ENCODE measurements around the gene C21orf91.

Gene C21orf91

DNA sequence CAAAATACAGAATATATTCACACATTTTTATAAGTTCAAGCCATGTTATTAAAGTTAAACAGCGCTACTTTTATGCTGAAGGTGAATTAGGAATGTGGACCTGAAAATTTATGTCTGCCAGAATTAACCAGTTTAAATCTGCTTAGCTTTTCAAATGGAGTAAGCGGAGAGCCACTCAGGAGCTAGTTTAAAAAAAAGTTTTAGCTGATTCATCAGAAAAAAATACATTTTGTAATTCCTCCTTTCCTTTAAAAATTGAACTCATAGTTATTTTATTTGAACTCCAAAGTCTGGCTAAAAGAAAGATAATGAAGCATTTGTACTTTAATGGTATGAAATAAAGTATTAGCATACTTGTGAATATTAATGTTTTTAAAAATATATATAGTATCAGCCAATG, 21.2 kb downstream of the C21orf91 start:
- DNase-seq (ENCODE audit: low read depth in 2 of 2): no peak

DNA sequence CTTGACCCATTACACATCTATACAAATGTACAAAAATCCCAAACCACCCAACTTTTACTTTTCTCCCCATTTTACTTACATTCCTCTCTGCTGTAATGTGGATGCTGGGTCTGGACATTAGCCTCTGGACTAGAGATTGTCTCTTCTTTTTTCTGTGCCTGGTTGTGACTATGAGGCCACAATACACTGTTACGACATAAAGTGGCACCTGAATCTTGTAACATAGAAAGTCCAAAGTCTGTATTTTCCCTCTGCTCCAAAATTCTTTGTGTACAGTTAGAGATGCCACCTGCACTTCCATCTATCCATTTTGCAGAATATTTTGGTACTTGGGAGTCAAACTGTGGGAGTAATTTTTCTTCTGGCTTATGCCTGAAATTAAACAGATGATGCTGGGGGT, 22.7 kb downstream of the C21orf91 start:
- no peak for DNase-seq (ENCODE audit: low read depth in 2 of 2)

DNA sequence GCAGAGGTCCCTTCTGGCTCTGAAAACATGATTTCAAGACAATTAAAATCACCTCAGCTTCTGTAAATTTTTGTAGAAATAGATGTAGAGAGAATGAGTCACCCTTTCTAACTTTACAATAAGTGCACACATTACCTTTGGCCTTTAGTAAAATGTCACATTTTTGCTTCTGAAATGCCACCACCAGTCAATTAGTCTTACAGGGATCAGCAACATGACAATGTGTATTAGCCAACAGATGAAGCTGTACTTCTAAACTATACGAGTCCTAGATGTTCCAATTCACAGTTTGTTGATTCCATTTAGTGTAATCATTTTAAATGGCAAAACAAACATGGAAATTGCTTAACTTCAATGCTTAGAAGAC, 23.1 kb downstream of the C21orf91 start:
- no peak for DNase-seq (ENCODE audit: low read depth in 2 of 2)

DNA sequence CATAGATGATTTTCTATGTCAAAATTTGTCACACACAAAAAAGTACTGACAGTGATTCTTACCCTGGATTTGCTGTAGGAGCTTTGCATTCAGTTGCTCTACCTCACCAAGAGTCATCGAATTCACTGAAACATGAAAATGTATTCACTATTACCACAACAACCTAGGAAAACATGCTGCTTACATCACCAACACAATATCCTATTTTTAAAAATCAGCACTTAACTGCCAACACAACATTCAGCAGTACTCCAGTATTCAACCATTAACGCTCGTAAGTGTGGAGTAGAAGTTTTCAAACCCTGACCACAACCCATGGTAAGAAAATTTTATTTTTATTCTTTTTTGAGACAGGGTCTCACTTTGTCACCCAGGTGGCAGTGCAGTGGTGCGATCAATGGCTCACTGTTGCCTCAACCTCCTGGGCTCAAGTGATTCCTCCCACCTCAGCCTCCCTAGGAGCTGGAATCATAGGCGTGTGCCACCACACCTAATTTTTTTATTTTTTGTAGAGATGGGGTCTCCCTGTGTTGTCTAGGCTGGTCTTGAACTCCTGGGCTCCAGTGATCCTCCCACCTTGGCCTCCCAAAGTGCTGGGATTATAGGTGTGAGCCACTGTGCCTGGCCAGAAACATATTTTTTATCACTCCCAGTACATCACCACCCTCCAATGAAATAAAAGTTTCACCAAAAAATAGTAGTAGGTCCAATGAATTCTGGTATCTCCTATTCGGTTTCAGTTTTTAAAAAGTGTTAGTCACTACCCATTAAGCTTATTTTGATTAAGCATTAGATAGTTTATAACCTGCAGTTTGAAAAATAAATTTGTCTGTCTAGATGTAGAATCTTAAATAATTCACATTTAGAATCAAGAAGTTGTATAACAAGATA, 23.8 kb downstream of the C21orf91 start:
- no peak for DNase-seq (ENCODE audit: low read depth in 2 of 2)

DNA sequence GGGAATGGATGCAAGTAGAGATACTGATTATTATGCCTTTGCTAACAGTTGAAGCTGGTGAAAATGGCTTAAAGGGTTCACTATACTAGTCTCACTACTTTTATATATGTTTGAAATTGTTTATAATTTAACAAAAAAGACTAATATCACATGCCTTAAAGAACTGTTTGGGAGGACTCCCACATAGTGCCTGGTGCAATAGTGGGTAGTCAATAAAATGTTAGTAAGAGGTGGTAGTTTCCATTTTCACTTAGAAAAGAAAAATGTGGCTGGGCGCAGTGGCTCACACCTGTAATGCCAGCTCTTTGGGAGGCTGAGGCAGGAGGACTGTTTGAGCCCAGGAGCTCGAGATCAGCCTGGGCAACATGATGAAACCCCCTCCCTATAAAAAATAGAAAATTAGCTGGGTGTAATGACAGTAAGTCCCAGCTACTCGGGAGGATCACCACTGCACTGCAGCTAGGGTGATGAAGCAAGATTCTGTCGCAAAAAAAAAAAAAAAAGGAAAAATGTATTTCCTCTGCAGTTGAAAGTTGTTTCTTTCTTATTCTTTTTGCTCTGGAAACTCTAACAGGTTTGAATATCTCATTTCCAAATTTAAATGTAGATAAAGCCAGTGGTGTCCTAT, 24.5 kb downstream of the C21orf91 start:
- no peak for DNase-seq (ENCODE audit: low read depth in 2 of 2)

DNA sequence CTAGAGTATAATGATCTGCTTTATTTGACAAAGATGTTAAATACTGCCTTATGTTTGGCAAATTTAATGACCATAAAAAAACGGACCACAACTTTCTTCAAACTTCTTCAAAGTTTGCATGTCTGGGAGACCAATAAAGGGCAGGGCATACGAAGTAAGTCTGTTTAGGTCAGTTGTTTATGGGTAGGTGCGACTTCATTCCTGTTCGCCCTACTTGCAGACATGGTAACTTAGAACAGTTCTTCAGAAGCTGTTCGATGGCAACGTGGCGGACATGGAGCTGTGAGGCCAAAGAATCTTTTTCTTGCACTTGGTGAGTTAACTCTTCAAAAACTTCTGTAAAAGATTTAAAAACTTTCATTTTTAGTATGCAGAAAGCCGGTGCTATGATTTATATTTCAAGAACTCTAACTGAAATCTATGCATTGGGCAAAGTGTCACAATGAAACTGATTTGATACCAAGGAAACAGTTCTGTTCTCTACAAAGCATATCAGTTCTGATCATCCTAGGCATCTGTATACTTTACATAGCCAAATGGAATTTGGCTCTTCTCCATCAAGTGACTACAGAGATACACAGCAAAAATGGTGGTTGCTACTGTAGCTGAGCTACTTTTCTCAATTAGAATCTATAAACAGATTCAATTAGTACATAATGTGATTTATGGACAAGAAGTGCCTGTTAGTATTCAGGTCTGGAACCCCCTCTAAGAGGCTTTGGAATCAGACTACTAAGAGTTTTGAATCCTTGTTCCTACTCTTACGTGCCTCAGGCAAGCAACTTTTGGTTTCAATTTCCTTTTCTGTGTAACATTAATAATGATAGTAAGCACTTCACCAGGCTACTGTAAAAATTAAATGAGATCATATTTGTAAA, 25.7 kb downstream of the C21orf91 start:
- DNase-seq (ENCODE audit: low read depth in 2 of 2): no peak

DNA sequence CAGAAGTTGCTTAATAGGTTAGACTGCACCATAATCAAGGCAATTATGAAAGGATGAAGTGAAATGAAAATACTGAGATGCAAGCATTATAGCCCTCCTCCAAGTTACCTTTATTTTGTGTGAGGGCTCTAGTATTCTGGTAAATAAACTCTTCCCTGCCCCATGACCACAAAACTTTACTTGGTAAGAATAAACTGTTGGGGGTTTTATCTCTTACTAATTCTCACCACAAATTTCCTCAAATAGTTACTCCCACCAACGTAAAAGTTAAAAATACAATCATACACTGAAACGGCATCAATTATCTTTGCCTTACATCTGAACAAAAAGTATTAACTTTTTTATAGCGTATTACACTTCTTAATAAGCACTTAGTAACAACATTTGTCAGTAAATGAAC, 29.5 kb downstream of the C21orf91 start:
- no peak for DNase-seq (ENCODE audit: low read depth in 2 of 2)

DNA sequence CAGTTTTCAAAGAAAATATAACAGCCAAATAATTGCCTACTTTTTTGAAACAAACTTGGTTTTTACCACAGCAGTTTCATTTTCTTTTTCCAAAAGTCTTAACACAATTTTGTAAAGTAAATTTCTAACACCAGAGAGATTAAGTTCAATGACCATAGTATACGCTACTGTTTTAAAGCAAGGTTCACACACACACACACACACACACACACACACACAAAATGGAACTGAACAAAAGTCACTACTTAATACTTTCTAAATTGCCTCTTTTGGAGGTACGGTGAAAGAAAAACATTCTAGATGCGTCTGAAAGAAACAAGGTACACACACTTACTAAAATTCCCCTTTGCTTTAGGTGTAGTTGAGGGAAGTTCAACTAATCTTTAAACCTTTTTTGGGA, 30.1 kb downstream of the C21orf91 start:
- no peak for DNase-seq (ENCODE audit: low read depth in 2 of 2)

DNA sequence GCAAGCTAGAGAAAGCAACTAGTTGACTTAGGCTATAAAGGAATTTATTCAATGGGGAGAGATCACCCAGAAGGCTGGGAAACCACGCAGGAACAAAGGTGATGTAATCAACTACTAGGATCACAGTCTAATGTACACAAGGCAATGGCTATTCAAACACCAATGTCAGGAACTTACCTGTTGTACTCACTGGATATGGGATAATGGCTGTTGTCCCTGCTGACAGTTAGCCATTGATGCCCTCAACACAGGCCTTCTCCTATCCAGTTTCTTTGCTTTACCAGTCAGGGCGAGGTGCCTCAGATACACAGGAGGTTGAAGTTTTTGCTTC, 32.3 kb downstream of the C21orf91 start:
- no peak for DNase-seq (ENCODE audit: low read depth in 2 of 2)

DNA sequence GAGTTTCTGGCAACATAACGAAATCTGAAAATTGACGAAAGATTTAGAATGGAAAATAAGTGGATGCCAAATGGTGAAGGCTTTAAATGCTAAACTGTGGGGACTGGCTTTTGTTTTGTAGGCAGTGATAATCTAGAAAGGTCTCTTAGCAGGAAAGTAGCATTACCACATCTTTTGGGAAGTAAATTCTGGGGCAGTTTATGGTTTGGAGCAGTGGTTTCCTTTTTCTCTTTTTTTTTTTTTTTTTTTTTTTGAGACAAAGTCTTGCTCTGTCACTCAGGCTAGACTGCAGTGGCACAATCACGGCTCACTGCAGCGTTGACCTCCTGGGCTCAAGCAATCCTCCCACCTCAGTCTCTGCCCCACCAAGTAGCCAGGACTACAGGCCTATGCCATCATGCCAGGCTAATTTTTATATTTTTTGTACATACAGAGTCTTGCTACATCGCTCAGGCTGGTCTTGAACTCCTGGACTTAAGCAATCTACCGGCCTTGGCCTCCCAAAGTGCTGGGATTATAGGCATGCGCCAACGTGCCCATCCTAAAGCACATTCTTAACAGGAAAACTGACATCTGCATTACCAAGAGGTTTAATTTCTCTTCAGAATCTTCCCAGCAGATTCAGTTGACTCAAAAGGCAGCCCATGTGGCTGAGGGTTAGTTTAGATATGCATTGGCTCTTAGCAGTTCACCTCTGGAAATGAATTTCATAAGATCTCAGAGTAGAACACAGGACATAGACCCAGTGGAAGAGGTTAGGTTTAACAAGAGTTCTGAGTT, 32.9 kb downstream of the C21orf91 start:
- DNase-seq (ENCODE audit: low read depth in 2 of 2): no peak

DNA sequence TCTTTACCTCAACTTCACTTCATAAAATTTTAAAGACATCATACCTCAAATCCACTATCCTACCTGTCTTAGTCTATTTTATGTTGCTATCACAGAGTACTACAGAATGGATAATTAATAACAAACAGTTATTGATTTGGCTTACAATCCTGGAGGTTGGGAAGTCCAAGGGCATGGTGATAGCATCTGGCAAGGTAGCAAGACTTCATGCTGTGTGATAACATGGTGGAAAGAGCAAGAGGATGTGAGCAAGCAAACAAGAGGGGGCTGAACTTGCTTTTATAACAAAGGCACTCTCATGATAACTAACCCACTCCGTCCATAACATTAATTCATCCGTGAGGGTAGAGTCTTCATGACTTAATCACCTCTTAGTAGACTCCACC, 33.8 kb downstream of the C21orf91 start:
- no peak for DNase-seq (ENCODE audit: low read depth in 2 of 2)

DNA sequence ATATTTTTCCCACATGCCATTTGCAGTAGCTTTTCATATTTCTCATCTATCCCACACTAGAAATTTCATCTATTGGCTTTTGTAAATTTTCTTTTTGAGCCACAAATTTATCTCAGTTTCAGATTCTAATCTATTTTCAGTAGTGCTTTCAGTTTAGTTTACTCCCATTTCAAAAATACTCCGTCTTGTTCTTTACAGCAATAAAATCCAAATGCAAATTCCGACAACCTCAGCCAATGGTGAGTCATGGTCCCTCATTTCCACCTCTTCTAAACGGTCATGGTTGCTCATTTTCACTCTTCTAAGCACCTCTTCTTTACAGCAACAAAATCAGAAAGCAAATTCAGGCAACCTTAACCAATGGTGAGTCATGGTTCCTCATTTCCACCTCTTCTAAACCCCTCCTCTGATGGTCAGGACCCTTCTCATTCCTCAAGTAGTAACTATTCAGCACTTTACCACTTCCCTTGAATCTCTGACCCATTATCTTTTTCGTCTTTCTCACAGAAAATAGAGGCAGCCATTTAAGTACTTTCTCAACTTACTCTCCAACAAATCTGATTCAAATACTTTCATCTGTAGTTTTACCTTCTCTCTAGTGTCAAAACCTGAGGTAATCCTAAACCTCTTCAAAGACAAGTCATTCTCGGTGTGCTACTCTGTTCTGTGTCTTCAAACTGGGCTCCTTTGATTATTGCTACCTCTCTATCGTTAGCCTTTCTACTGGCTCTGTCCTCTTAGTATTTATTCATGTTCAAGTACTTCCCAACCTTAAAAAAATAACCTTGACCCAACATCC, 34.4 kb downstream of the C21orf91 start:
- no peak for DNase-seq (ENCODE audit: low read depth in 2 of 2)

DNA sequence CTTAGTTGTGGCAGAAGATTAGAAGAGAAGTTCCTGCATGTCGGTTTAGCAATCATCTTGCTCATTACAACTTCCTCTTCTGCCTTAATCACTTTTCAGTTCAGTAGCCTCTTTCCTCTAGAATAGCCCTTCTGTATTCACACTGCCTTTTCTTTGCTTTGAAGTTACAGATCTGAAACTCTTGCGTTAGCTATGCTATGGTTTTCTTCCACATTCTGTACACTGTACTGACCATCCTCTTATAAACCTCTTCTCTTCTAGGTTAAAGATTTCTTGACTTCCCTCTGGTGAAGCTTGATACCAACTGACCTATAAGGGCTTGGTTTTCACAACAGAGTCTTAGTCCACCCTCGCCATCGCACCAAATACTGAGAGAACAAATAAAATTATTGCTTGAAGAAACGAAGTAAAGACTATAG, 35.0 kb downstream of the C21orf91 start:
- DNase-seq (ENCODE audit: low read depth in 2 of 2): no peak

DNA sequence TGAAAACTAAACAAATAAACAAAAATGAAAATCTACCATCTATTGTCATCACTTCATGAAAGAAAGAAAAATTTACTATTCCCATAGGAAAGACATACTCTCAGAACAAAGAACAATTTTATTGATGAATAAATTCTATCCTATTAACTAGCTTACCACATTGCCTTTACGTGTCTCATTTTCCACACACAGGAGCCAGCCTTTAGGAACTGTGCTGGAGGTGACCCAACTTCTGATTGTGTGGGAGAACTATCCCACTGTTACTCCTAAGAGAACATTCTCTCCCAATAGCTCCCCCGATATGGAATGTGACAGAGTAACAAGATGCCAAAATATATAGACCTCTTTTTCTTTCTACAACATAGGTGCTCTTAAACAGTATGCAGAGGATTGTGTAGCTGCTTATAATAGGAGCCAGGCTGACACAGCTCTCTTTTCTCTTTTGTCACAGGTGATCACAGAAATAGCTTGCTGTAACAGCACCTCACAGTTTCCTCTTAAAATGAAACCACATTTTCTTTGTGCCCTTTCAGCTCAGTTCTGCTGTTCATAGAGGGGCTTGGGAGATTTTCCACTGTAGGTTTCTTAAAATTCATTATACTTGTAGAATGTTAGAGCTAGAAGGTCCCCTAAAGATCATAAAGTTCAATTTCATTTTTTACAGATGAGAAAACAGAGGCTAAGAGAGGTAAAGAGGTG, 35.5 kb downstream of the C21orf91 start:
- DNase-seq (ENCODE audit: low read depth in 2 of 2): no peak

DNA sequence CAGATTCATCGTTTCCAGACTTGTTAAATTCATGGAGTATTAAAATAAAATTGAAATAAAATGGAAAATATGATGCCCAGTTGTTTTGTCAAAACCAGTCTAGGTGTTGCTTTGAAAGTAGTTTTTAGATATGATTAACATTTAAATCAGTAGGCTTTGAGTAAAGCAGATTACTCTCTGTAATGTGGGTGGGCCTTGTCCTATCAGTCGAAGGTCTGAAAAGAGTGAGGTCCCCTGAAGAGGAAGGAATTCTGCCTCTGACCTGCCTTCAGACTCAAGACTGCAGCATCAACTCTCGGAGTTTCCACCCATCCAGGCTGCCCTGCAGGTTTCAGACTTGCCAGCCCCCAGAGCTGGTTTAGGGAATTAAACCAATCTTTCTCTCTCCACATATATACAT, 36.2 kb downstream of the C21orf91 start:
- no peak for DNase-seq (ENCODE audit: low read depth in 2 of 2)

DNA sequence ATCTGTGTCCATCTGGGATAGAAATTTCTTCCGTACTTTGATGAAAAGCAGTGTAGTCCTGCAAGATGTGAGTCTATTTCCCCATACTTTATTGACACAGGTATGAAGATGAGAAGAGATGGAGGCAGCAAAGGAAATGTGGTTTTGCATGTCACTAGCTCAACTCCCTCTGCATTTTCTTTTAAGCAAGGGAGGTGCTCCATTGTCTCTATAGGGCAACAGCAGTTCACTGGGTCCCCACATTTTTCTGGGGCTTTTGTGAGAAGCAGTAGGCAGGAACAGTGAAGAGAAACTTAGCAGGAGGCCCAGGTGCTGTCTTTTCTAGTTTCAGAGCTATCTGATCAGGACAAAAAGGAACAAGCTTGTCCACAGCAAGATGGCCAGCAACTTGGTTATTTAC, 37.1 kb downstream of the C21orf91 start:
- no peak for DNase-seq (ENCODE audit: low read depth in 2 of 2)

DNA sequence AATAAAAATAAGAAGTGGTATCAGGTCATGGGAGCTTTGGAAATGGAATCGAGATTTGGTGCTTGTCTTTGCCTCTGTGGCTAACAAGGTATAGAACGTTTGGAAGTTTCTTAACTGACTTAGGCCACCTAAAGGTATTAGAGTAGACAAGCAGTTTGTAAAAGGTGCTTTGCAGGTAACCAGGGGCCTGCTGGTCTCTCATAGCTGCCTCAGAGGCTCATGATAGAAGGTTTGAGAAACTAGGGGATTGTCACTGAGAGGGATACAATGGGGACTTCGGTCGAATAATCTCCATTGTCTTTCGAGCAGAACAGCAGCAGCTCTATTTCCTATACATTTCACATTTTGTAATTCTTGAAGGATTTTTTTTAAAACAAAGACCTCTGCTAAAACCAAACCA, 37.6 kb downstream of the C21orf91 start:
- DNase-seq (ENCODE audit: low read depth in 2 of 2): no peak

DNA sequence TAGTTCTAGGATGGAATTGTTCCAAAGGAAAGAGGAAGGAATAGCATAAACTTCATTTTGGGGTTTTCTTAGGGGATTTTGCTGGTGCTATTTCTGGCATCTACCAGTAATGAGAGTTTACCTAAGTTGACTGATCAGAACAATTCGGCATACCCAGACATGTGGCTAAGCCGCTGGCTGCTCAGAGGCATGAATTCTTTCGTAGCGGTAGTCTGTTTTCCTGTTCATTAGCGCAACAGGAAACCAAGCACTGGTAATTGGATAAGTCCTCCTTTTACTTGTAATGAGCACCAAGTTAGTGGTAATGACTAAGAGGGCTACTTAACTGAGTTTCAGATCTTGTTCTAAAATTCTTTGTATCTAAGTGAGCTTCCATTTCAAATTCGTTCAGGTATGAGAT, 38.6 kb downstream of the C21orf91 start:
- no peak for DNase-seq (ENCODE audit: low read depth in 2 of 2)

DNA sequence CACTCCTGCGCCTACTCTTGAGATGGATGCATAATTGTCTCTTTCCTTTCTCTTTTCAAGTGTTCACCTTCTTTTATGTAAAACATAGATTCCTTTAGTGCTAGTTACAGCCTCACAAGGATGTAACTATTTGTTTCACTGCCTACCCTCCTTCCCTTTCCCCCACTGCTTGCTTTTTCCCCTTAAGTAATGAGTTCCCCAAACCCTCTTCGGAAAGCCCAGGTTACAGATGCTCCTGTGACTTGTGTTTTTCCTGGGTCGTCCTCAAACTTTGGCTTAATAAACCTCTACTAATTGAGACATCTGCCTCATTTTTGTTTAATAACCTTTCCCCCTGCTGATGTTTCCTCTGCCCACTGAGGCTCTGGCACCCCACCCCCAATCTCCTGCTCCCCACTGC, 39.2 kb downstream of the C21orf91 start:
- no peak for DNase-seq (ENCODE audit: low read depth in 2 of 2)

DNA sequence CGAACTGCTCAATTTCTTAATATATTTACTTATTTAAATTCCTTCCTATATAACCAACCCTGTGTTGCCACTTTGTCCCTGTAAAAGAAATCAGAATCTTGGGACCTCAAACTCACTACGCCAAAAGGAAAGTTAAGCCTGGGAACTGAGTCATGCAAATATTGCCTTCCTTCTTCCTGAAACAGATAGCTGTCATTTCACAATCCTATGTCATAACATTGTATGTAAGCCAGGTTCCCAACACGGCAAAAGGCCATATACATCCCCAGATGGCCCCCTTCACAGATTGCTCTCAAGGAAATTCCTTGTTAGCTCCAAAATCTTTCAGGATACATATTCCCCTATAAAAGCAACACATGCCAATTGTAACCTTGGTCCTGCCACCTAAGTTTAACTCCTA, 39.7 kb downstream of the C21orf91 start:
- DNase-seq (ENCODE audit: low read depth in 2 of 2): no peak

Measured in stimulated activated CD4-positive, alpha-beta T cell treated with anti-CD3 and anti-CD28 coated beads, Interleukin-12 subunit alpha, Interleukin-12 subunit beta, amount 100 ng/mL, for 24 hours (primary cell).